A673 (cell line): Measurements from ENCODE around the gene ACADSB. TPM values are rescaled to one million over a fixed set of nuclear protein-coding genes. Genes with fewer than 3 reads are reported as not detected.

Experiments used
- BruUV-seq: library from RNA; stranded (reverse); fragments of 400-500 nt; replicated peaks from 2 replicates; lab custom pipeline; 2021; lab: Mats Ljungman, UMichigan
- CTCF ChIA-PET: fragments of 300-600 bp; sonication (Branson Sonifier 250); formaldehyde crosslinking; loops from one replicate; lab custom pipeline; 2022; ENCODE audit warnings: antibody characterized with exemption; lab: Charles Lee
- POLR2A ChIA-PET: fragments of 300-600 bp; sonication (Branson Sonifier 250); formaldehyde crosslinking; loops from one replicate; lab custom pipeline; 2022; ENCODE audit warnings: antibody characterized with exemption; ENCODE audit not compliant: low non-redundant PET; lab: Charles Lee
- DNase-seq: peaks from one replicate; pipeline ENCODE4 v3.0.0-alpha.2; 2015; ENCODE audit warnings: low spot score
- H3K27ac ChIP-seq: fragments of 200-600 bp; sonication (generic); 2 replicates; pipeline ENCODE4 v1.5.1; 2016; ENCODE audit warnings: mixed run types, low read depth, mild to moderate bottlenecking, mixed read lengths, antibody characterized with exemption, low read length; ENCODE audit not compliant: poor library complexity, severe bottlenecking
- H3K27me3 ChIP-seq: fragments of 200-600 bp; sonication (generic); replicated peaks from 2 replicates; pipeline ENCODE4 v1.6.1; 2017; ENCODE audit warnings: mixed run types, low read depth, mild to moderate bottlenecking, mixed read lengths, antibody characterized with exemption, low read length; ENCODE audit not compliant: insufficient read depth, poor library complexity
- H3K36me3 ChIP-seq: fragments of 200-600 bp; sonication (generic); 2 replicates; pipeline ENCODE4 v1.6.1; 2016; ENCODE audit warnings: mixed run types, mild to moderate bottlenecking, mixed read lengths, antibody characterized with exemption, low read length; ENCODE audit not compliant: insufficient read depth, poor library complexity, severe bottlenecking
- H3K4me1 ChIP-seq: fragments of 200-600 bp; sonication (generic); 2 replicates; pipeline ENCODE4 v1.6.1; 2017; ENCODE audit warnings: mixed run types, mild to moderate bottlenecking, mixed read lengths, antibody characterized with exemption, low read length; ENCODE audit not compliant: insufficient read depth, poor library complexity, severe bottlenecking
- H3K4me3 ChIP-seq: fragments of 200-600 bp; sonication (generic); 2 replicates; pipeline ENCODE4 v1.5.1; 2016; ENCODE audit warnings: low read depth, mixed run types, mild to moderate bottlenecking, mixed read lengths, low read length; ENCODE audit not compliant: poor library complexity, severe bottlenecking
- H3K9me3 ChIP-seq: fragments of 200-600 bp; sonication (generic); 2 replicates; pipeline ENCODE4 v1.6.1; 2016; ENCODE audit warnings: mixed run types, low read depth, mild to moderate bottlenecking, mixed read lengths, antibody characterized with exemption, low read length; ENCODE audit not compliant: poor library complexity, severe bottlenecking
- CTCF ChIP-seq: fragments of 300-800, 200-600 bp; sonication (generic); conservative IDR thresholded peaks from 2 replicates; pipeline ENCODE4 v1.5.1; 2017; ENCODE audit warnings: low read depth, mild to moderate bottlenecking, antibody characterized with exemption, low read length, moderate library complexity, mixed read lengths
- EZH2 ChIP-seq: fragments of 200-600 bp; sonication (generic); IDR thresholded peaks from 2 replicates; pipeline ENCODE4 v1.6.1; 2017; ENCODE audit warnings: borderline replicate concordance, low read depth, mild to moderate bottlenecking, mixed read lengths, antibody characterized with exemption, low read length; ENCODE audit not compliant: poor library complexity, severe bottlenecking
- intact Hi-C: fragments of 100-400 bp; cut with micrococcal nuclease; formaldehyde crosslinking; loops from one replicate; pipeline ENCODE4 v1.10.0; 2022; ENCODE audit not compliant: unreplicated experiment
- total RNA-seq: library from RNA; stranded (reverse); gene quantifications from 2 replicates; pipeline ENCODE4 v1.2.3, GENCODE V29; 2021

The ACADSB gene
- total RNA-seq, 1 experiment from 2014 or later: 20.4 TPM

- Histone ChIP-seq H3K4me1 (peaks cover 4% of the 10 kb centered on the region), H3K36me3 (no peaks in the 10 kb centered on the region), H3K9me3 (no peaks in the 10 kb centered on the region), H3K4me3 (peak within 1 kb of the TSS; percentile 74), H3K27ac (peak within 1 kb of the TSS; percentile 98), H3K27me3 (no peaks in the 10 kb centered on the region)
- ChIA-PET CTCF (no interaction called here), POLR2A (no interaction called here)
- peak; percentile 90 for DNase-seq
- TSS peak; percentile 87 for BruUV-seq
- intact Hi-C loops: no loop called here
- TF ChIP-seq EZH2 (no peak), CTCF (peak; percentile 90)
Measured at GRCh38 chr10:122980209-122981065, 28.4 kb upstream of the ACADSB start, which contains the start of gene PSTK. Gene PSTK, plus strand, starts transcription at chr10:122980401. Its CDS starts 79 bp downstream, at chr10:122980480.

- DNase-seq: peak; percentile 75
- intact Hi-C loops: no loop called here
- BruUV-seq: TSS peak; percentile 77
- Histone ChIP-seq H3K4me3 (peak overlapping the region; percentile 74), H3K9me3 (no peaks in the 10 kb centered on the region), H3K36me3 (no peaks in the 10 kb centered on the region), H3K27ac (no peak overlapping the region), H3K27me3 (no peaks in the 10 kb centered on the region), H3K4me1 (peaks cover 4% of the 10 kb centered on the region)
- TF ChIP-seq CTCF (peak; percentile 53), EZH2 (no peak)
- CTCF ChIA-PET: no interaction called here
- POLR2A ChIA-PET: no interaction called here
Measured at GRCh38 chr10:122981066-122981464, 27.7 kb upstream of the ACADSB start.

- CTCF ChIA-PET: no interaction called here
- no peaks in the 10 kb centered on the region for H3K9me3 ChIP-seq
- no peaks in the 10 kb centered on the region for H3K27me3 ChIP-seq
- H3K4me3 ChIP-seq: no peak overlapping the region
- no peak overlapping the region for H3K27ac ChIP-seq
- BruUV-seq: no TSS peak
- no peak for DNase-seq
- POLR2A ChIA-PET: no interaction called here
- TF ChIP-seq EZH2 (no peak), CTCF (no peak)
- H3K36me3 ChIP-seq: no peaks in the 10 kb centered on the region
- intact Hi-C loops: no loop called here
- peaks cover 4% of the 10 kb centered on the region for H3K4me1 ChIP-seq
Measured at GRCh38 chr10:122983898-122984297, 24.9 kb upstream of the ACADSB start.
